Measurements from ENCODE around the gene AASS.

- TF ChIP-seq CTCF (IDR thresholded peaks at IDR 0.05), result no peak
- TF ChIP-seq POLR2AphosphoS5 (IDR thresholded peaks at IDR 0.05), result no peak
Observed at GRCh38 chr7:122100021-122100420, 44.0 kb downstream of the AASS start.
